Stimulated activated CD4-positive, alpha-beta T cell treated with anti-CD3 and anti-CD28 coated beads, Interleukin-1b, Interleukin-23, amount 100 ng/mL, for 48 hours (primary cell): ENCODE measurements around the gene TMEM266.

Experiments used
- DNase-seq: peaks from one replicate; pipeline ENCODE4 v3.0.0-alpha.2; 2020

Gene TMEM266

DNA sequence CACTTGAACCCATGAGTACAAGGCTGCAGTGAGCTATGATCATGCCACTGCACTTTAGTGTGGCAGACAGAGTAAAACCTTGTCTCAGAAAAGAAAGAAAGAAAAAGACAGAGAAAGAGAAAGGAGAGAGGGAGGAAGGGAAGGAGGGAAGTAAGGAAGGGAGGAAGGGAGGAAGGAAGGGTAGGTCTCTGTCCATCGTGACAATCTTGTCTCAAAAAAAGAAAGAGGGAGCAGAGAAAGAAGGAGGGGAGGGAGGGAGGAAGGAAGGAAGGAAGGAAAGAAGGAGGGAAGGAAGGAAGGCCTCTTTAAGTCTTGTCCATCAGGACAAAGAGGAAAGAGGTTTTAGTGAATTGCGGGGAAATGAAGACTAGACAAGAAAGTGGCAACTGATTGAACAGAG, 129.3 kb downstream of the TMEM266 start:
- no peak for DNase-seq

DNA sequence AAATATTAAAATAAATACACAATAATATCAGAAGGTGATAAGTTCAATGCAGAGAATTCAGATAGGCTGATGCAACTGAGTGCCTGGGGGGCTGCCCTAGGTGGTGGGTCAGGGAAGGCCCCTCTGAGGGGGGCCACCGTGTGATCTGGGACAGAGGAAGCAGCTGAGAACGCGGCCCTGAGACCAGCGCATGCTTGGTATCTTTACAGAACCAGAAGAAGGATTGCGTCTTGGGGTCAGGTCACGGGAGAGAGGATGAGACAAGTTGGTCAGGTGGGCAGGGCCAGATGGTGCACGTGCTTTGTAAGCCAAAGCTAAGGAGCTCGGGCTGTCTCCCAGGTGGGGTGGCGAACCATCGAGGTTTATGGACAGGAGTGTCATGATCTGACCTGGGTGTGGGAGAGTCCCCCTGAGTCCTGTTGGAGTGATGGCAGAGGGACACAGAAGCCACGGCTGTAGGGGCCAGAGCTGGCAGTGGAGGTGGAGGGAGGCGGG, 130.3 kb downstream of the TMEM266 start:
- DNase-seq = no peak

DNA sequence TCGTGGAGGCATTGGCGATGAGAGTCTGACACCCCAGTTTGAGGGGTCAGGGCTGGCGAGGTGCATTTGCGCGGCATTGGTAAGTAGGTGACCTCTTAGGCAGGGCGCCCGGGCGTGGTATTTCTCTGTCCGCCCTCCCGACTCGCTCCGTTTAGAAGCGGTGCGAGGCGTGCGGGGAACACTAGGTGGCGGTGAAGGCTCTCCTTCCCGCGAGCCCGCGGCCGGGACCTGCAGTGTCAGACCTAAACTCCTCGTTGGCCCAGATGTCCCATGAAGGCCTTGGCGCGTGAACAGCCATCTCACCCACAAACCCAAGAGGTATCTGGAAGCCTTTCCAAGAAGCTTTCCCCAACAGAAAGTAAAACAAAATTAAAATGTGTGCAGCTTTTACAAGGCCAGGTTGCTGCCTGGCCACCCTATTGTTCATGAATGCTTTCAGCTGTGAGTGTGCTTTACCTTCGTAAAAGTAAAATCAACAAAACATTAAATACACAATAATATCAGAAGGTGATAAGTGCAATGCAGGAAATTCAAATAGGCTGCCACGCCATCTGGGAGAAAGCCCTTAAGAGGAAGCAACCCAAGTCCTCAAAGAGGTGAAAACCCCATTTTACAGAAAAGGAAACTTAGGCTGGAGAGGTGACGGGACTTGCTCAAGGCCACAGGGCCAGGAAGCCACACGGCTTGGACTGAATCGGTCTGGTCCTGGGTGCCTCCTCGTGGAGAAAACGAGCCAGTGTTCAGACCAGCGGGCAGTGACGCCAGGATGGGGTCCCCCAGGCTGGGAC, 131.2 kb downstream of the TMEM266 start:
- peak; percentile 72 for DNase-seq

DNA sequence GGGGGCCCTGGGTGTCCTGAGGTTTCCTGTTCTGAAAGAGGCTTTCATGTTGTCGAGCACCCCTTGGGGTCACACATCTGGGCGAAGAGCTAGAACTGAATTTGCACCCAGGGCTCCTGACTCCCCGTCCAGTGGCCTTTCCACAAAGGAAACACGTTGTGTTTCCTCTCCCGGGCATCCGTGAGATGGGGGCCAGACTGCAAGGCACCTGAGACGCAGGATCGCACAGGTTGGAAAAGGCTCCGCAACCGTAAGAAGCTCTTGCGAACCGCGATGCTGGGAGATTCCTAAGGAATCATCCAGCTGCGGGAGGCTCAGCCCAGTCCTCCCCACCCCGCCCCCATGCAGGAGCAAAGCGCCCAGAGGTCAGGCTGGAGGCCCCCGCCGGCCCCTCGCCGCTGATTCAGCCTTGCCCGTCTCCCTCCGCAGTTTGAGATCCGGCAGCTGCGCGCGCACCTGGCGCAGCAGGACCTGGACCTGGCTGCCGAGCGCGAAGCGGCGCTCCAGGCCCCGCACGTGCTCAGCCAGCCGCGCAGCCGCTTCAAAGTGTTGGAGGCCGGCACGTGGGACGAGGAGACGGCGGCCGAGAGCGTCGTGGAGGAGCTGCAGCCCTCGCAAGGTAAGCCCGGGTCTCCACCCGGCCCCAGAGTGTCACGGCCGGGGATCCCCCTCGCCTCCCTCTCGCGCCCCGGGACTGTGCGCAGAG, 131.9 kb downstream of the TMEM266 start:
- no peak for DNase-seq

DNA sequence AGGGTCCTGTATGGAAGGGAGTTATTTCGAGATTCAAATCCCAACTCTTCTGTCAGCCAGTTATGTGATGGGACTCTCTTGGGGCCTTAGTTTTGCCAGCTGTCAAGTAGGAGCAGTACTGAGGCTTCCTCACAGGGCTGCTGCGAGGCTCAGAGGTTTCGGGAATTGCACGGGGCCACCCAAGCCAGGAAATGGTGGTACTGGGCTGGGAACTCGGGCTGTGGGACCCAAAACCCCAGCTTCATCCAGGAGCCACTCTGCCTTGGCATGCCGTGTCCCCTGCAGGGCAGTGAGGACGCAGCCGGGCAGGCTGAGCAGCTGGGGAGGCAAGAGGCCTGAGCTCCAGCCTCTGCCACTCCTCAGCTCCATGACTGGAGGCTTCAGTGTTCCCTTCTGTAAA, 132.9 kb downstream of the TMEM266 start:
- DNase-seq = no peak

DNA sequence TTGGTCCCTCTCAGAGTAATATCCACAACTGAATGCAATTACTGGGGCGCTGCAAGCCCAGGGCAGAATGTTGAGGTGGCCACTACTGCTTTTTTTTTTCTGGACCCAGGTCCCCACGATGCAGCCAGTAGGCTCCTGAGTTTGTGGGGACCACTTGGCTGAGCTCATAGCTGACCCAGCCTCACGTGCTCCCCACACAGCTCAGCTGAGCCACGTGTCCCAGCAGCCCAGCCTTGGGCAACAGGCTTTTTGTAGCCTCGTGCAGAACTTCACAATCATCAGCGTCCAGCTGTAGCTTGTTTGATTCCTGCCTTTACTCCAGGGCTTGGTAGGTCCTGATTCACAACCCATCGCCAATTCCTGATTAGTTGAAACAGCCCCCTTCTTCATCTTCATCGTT, 134.1 kb downstream of the TMEM266 start:
- no peak for DNase-seq

DNA sequence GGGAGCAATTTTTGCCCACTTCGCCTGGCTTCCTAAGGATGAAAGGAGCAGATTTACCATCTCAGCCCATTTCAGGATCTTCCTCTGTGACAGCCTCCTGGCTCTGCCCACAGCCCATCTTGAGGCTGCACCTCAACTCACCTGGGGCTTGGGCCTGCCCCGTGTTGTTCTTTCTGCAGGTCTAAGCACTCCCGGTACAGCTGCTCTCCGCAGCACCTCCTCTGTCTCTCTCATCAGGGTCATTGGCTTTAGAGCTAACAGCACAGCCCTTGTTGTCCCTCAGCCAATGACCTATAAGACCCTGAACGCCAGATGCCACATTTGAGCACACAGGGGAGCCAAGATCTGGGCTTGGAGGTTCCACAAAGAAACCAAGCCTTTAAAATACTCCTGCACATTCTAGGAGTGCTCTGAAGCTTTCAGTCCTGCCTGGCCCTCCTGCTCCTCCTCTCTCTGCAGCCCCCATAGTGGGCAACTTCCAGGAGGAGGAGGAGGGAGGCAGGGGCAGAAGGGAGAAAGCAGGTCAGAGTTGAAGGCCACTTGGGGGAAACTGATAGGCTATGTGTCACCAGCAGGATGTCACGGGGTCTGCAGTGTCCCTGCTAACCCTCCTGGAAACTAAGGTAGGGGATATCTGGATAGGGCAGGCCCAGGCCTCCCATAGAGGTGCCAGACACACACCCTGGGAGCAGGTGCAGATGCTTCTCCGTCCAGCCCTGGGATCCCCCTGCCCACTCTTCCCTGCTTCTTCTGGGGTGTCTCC, 135.9 kb downstream of the TMEM266 start:
- no peak for DNase-seq

DNA sequence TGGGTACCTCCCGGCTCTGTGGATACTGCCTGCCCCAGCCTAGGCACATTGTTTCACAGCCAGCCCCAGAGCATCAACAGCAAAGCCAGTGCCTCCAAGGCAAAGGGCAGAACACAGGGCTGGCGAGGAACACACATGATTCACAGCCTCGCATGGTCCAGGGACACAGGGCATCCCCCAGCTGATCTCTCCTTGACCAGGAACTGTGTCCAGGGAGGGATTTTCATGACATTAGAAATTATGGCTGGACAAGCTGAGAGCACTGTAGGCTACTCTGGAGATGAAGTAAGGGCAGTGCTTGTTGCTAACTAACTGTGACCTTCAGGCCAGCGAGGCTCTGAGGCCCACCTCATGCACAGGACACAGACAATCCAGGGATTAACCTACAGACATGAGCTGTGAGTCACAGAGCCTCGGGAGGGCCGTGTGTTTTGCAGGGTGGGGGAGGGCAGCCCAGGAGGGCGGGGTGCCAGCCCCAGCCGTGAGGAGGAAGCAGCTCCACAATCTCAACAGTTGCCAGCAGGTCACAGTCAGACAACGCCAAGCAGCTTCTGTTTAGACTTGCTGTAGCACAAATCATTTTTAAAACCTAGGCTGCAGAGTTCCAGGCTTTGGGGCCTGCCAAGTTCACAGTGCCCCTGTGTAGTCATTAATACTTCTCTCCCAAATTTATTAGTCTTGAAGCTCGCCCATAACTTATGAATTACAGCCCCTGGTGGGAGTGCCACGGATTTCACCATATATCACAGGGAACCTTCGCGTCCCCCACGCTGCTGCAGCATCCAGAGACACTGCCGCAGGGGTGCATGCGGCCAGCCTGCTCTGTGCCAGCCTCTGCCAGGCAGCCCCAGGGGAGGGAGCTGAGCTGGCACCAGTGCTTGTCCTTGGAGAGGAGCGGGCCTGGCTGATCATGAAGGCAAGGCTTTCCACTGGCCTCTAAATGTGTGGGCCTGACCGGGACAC, 136.8 kb downstream of the TMEM266 start:
- no peak for DNase-seq

DNA sequence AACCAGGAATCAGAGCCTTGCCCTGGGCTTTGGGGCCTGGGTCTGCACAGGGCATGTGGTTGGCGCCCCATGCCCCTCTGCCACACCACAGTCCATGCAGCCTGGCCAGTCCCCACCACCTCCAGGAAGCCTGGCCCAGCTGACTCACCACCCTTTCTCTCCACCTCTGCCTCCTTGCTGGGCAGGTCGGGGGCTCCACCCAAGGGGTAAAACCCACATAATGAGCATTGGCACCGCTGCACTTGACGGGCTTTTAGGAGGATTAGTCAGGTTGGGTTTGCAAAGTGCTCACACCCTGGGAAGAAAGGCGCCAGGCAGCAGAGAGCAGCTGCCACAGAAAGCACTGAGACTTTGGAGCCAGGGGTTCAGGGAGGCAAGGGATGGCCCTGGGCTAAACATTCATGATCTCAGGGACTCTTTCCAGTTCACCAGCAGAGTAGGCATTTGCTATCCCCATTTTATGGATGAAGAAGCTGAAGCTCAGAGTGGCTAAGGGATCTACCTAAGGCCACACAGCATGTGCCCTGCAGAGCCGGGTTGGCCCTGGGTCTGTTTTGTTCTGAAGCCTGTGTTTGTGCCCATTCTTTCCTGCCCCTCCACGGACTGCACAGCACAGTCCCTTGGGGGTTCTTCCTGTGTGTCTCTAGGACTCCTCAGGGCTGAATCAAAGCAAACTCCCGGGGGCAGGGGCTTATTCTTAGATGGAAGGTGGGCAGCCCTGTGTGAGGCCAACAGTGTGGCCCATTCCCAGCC, 138.1 kb downstream of the TMEM266 start:
- DNase-seq = no peak

DNA sequence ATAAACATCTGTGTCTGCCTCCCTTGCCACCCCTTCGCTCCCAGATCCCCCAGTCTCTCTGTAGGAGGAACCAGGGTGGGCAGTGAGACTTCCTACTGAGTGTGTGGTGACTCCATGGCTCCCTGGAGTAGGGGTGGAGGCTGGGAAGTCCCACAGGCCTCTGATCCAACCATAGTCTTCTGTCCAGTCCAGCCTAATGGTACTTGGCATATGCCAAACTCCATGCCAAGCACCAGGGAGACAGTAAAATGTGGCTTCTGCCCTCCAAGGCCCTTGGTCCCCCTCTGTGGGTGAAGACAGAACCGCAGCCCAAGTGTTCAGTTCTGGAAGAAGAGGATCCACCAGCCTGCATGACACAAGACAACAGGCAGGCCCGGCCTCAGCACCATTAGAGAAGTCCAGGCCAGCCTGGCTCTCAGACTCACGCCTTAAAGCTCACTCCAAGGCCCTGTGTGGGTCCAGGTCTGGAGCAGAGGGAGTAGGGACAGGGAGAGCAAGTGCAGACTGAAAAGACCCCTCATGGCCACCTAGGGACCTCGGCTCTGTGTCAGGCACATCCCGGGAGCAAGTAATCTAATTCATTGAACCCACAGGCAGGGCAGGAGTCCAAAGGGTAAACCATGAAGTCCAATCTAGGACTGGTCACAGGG, 138.8 kb downstream of the TMEM266 start:
- DNase-seq = no peak

DNA sequence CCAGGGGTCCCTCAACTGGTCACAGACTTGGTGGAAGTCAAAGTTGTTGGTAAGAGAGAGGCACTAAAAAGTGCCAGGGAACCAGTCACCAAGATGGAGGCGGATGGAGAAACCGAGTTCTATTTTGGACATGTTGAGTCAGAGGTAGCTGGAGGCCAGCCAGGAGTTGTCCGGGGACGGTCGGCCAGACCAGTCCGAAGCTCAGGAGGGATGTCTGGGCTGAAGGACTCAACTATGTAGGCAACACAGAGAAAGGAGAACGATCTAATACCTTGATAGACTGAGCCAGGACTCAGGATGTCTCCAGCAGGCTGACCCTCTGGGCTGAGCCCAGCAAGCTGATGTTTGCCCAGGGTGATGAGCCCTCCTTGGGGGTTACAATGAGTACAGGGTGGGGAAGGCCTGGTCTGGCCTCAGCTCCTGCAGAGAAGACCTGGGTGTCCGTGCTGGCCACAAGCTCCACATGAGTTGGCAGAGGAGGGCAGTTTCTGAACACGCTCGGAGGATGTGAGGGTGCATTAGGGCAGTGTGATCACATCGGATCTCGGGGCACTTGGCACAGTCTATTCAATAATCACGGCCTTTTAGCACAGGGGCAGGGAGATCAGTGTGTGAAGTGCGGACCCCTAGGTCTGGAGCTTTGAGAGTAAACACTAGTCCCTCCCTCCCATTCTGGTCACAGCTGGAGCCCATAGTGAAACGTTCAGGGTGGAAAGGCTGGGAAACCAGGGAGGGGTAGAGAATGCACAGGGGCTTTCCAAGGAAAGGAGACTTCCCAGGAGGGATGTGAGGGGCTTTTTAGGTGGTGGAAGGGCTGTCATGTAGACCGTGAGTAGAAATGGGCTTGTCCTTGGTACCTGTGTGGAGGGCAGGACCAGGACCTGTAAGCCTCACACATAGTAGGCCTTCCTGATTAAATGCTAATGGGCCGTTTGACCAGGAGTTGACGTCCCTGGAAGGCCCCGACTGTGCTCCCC, 139.6 kb downstream of the TMEM266 start:
- no peak for DNase-seq

DNA sequence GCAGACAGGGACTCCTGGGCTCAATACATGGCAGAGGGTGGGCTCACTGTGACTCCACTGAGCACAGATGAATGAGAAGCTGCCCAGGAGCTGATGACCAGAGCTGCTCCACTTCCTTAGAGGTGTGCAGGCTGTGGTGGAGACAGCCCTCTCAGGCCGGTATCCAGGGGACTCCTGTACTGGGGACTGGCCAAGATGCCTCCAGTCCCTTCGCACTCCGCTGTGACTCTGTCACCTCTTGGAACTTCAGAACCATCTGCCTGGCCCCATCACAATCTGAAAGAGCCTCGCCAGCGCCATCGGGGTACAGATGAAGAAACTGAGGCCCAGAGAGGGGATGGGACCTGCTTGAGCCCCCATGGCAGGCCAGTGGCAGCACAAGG, 140.3 kb downstream of the TMEM266 start:
- no peak for DNase-seq

DNA sequence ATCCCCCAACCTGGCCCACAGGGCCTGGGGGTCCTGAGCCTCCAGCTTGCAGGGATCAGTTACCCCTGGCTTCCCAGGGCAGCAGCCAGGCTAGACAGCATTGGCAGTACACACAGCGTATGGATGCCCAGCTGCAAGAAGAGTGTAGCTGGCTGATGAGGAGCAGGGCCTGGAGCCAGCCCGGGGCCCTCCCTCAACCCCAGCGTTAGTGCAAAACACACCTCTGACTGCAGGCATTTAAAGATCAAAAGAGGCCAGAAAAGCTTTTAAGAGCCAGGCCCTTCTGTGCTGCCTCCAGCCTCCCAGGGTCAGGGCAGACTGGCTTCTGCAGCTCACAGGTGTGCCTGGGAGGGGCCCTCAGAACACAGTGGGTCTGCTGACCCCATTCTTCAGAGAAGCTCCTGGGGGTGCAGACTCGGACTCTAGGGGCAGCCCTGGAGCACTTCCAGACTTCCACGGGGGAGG, 140.9 kb downstream of the TMEM266 start:
- no peak for DNase-seq

DNA sequence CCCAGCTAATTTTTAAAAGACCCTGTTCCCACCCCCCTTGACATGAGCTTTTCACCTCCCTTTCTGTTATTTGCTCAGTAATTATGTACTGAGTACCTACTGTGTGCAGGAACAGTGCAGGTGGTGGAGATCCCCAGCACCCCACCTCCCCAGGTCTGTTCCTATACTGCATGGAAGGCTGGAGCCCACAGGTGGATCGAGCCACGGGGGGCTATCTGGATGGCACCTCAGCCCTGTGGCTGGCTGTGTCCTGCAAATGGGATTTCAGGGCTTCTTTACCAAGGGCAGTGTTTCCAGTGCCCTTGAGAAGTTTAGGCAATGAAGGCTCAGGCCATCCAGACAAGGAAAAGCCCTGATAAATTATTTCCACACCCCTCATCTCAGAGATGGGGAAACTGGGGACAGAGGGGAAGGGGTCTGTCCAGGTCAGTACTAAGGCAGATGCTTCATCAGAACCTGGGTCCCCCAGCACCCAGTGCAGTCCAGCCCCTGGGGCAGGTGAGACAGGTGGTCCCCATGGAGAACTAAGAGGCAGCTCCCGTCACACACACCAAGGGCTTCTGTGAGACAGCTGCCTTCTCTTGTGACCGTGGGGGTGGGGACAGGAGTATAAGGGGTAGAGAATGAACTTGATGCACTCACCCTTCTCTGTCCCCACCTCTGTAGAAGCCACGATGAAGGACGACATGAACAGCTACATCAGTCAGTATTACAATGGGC, 141.9 kb downstream of the TMEM266 start:
- no peak for DNase-seq

DNA sequence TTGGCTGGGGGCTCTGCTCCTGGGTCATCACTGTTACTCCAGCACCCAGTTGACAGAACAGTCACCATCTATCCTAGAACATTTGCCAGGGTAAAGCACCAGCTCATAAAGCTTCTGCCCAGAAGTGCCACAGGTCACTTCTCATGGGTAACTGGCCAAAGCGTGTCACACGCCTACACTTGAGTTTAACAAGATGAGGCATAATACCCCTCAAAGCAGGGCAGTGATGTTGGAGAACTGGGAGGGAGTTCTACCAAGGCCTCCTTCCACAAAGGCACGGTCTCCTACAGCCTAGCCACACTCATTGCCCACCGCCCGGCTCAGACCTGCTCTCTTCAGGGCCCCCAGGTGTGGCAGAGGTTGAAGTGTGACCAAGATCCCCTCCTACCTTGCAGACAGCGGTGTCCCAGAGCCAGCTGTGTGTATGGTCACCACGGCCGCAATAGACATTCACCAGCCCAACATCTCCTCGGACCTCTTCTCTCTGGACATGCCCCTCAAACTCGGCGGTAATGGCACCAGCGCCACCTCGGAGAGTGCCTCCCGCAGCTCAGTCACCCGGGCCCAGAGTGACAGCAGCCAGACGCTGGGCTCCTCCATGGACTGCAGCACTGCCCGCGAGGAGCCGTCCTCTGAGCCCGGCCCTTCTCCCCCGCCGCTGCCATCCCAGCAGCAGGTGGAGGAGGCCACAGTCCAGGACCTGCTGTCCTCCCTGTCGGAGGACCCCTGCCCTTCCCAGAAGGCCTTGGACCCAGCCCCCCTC, 143.7 kb downstream of the TMEM266 start:
- DNase-seq = no peak

DNA sequence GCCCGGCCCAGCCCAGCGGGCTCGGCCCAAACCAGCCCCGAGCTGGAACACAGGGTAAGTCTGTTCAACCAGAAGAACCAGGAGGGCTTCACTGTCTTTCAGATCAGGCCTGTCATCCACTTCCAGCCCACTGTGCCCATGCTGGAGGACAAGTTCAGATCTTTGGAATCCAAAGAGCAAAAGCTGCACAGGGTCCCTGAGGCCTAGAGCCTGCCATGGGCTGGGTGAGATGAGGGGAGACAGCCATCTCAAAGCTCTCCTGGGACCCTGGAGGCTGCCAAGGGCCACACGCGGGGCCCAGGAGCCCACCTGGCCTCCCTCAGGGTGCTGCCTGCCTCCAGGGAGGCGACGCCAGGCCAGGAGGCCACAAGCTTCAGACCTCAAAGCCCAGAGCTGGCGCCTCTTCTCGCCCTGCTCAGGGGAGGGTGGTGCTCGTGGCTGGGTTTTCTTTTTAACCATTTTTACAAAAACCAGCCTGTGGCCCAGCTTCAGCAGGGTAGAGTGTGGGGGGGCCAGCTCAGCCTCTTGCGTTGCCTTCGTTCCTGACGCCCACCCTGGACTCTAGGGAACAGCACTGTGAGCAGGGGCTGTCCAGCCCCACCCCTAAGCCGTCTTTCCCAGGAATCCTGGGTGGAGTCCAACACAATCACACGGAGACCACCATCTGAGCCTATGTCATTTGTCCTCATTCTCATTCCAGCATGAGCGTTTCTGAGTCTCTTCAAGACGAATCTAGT, 144.5 kb downstream of the TMEM266 start:
- DNase-seq = no peak

DNA sequence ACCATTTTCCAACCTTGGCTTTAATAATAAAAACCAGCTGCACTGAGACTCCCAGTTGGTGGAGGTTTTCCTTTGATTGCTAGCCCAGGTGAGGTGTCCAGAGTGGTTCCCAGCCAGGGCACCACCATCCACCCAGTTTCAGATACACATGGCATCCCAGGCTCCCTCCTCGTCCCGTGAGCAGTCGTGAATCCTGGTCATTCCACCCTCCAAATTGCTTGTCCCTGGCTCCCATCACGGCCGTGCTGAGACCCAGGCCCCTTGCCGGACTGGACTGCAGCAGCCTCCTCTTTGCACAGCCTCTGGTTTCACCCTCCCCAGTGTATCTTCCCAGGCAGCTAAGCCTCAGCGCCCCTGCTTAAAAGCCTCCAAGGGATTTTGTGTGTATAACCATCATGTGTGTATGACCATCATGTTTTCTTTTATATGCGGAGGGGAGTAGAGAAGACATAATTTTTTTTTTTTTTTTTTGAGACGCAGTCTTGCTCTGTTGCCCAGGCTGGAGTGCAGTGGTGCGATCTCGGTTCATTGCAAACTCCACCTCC, 145.2 kb downstream of the TMEM266 start:
- DNase-seq = no peak
